OCI-LY3 (cell line): ENCODE measurements around the gene STIM2.
A peak's percentile ranks its signal among the peaks of the same experiment; 100 is the strongest.

ENCODE experiments used
- H2AFZ ChIP-seq: fragments of 200-600, 300-600 bp; shearing (Covaris generic); 2 replicates; pipeline ENCODE4 v1.6.0; 2014; ENCODE audit warnings: antibody characterized with exemption, low read depth, low read length
- H3K27ac ChIP-seq: fragments of 200-600, 300-600 bp; sonication (generic); 2 replicates; pipeline ENCODE4 v1.5.1; 2014; ENCODE audit warnings: mild to moderate bottlenecking, low read length, moderate library complexity, mixed read lengths
- H3K27me3 ChIP-seq: fragments of 200-600, 300-600 bp; sonication (generic); 2 replicates; pipeline ENCODE4 v1.6.1; 2014; ENCODE audit warnings: low read depth, low read length, mixed read lengths
- H3K36me3 ChIP-seq: fragments of 200-600, 300-600 bp; sonication (generic); replicated peaks from 2 replicates; pipeline ENCODE3; 2014; ENCODE audit warnings: low read depth, low read length, mixed read lengths
- H3K4me1 ChIP-seq: fragments of 300-600, 200-600 bp; sonication (generic); 2 replicates; pipeline ENCODE4 v1.6.1; 2014; ENCODE audit warnings: low read length, mixed read lengths
- H3K4me2 ChIP-seq: fragments of 200-600, 300-600 bp; sonication (generic); 2 replicates; pipeline ENCODE4 v1.6.1; 2014; ENCODE audit warnings: low read length, mixed read lengths
- H3K4me3 ChIP-seq: fragments of 300-600, 200-600 bp; sonication (generic); 2 replicates; pipeline ENCODE4 v1.5.1; 2014; ENCODE audit warnings: antibody characterized with exemption, mild to moderate bottlenecking, low read length, moderate library complexity
- H3K79me2 ChIP-seq: fragments of 300-600, 200-600 bp; shearing (Covaris generic); 2 replicates; pipeline ENCODE4 v1.6.1; 2014; ENCODE audit warnings: mild to moderate bottlenecking, low read length, mixed read lengths
- H3K9ac ChIP-seq: fragments of 300-600, 200-600 bp; shearing (Covaris generic); 2 replicates; pipeline ENCODE4 v1.6.0; 2014; ENCODE audit warnings: mild to moderate bottlenecking, low read length, moderate library complexity
- H3K9me3 ChIP-seq: fragments of 200-600, 300-600 bp; shearing (Covaris generic); 2 replicates; pipeline ENCODE4 v1.6.1; 2014; ENCODE audit warnings: low read length, mixed read lengths; ENCODE audit not compliant: insufficient read depth
- H4K20me1 ChIP-seq: fragments of 200-600, 300-600 bp; sonication (generic); 2 replicates; pipeline ENCODE4 v1.6.1; 2016; ENCODE audit warnings: low read length, mixed read lengths; ENCODE audit not compliant: insufficient read depth
- EZH2phosphoT487 ChIP-seq: fragments of 200-600 bp; shearing (Covaris generic); IDR thresholded peaks from 2 replicates; pipeline ENCODE4 v1.6.1; 2018; ENCODE audit warnings: antibody characterized with exemption, mixed run types, low read depth
- TF ChIP-seq, protein P1 (sequence below): fragments of 200-600, 300-600 bp; sonication (generic); IDR thresholded peaks from 2 replicates; pipeline ENCODE4 v1.5.1; 2014; ENCODE audit warnings: antibody characterized with exemption, low read length, low read depth

The STIM2 gene

DNA sequence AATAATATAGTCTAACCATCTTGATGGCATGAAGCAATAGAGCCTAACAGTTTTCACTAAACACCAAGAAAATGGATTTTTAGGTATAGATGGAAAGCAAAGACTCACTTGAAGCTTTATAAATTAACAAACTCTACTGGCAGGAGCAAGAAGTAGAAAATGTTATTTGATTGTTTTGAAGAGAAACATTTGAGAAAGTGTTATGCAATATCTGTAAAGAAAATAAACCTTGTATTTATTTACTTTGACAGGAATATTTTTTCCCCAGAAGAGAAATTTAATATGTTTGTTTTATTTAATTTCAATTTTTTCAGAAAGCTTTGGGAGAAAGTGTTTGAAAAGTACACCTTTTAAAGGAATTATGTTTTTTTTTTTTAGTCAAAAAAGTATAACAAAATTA is 139.0 kb downstream of the STIM2 start:
- H3K27ac ChIP-seq = no peak overlapping the region
- peaks cover 13% of the 10 kb centered on the region for H3K4me1 ChIP-seq
- H3K9ac ChIP-seq = no peak overlapping the region
- H3K9me3 ChIP-seq = no peaks in the 10 kb centered on the region
- peaks cover 2% of the 10 kb centered on the region; the same call in 1 of the 2 replicates for H3K79me2 ChIP-seq
- no peak overlapping the region for H3K4me3 ChIP-seq
- no peaks in the 10 kb centered on the region for H3K27me3 ChIP-seq
- H3K4me2 ChIP-seq = no peak overlapping the region
- H3K36me3 ChIP-seq = no peaks in the 10 kb centered on the region
- no peak overlapping the region for H2AFZ ChIP-seq
- TF ChIP-seq, protein P1, sequence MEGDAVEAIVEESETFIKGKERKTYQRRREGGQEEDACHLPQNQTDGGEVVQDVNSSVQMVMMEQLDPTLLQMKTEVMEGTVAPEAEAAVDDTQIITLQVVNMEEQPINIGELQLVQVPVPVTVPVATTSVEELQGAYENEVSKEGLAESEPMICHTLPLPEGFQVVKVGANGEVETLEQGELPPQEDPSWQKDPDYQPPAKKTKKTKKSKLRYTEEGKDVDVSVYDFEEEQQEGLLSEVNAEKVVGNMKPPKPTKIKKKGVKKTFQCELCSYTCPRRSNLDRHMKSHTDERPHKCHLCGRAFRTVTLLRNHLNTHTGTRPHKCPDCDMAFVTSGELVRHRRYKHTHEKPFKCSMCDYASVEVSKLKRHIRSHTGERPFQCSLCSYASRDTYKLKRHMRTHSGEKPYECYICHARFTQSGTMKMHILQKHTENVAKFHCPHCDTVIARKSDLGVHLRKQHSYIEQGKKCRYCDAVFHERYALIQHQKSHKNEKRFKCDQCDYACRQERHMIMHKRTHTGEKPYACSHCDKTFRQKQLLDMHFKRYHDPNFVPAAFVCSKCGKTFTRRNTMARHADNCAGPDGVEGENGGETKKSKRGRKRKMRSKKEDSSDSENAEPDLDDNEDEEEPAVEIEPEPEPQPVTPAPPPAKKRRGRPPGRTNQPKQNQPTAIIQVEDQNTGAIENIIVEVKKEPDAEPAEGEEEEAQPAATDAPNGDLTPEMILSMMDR = no peak
- TF ChIP-seq EZH2phosphoT487 = no peak
- H4K20me1 ChIP-seq = no peaks in the 10 kb centered on the region

- H3K27me3 ChIP-seq = no peaks in the 10 kb centered on the region
- H3K4me3 ChIP-seq = no peak overlapping the region
- H4K20me1 ChIP-seq = no peaks in the 10 kb centered on the region
- no peak for TF ChIP-seq EZH2phosphoT487
- no peaks in the 10 kb centered on the region for H3K36me3 ChIP-seq
- no peaks in the 10 kb centered on the region for H3K9me3 ChIP-seq
- peaks cover 9% of the 10 kb centered on the region for H3K4me1 ChIP-seq
- no peak overlapping the region for H3K4me2 ChIP-seq
- no peak overlapping the region for H3K9ac ChIP-seq
- no peak overlapping the region for H2AFZ ChIP-seq
- no peak overlapping the region for H3K27ac ChIP-seq
- H3K79me2 ChIP-seq = no peaks in the 10 kb centered on the region
Measured at GRCh38 chr4:27000122-27000521, 139.5 kb downstream of the STIM2 start.

DNA sequence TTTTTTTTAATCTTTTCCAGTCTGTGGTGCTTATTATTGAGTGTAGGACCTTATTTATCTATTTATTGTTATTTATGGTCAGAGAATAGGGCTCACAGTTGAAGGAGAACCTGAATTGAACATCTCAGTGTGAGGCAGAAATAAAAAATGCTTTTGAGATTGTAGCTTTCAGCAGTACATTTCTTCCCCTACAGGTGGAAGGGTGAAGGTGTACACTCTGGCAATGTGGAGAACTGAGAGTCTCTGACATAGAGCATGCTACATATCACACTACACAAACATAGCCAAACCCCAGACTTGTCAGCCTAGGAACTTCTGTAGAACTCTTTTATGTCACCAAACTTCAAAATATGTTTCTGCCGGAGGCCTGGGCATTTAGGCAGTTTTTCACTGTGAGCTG is 140.2 kb downstream of the STIM2 start:
- no peak overlapping the region for H3K27ac ChIP-seq
- H3K4me2 ChIP-seq = no peak overlapping the region
- TF ChIP-seq EZH2phosphoT487 = no peak
- TF ChIP-seq, protein P1 = peak; percentile 57

GRCh38 chr4:27001398-27002164 is 140.9 kb downstream of the STIM2 start:
- no peaks in the 10 kb centered on the region for H3K9me3 ChIP-seq
- no peak overlapping the region for H2AFZ ChIP-seq
- H3K4me3 ChIP-seq = no peak overlapping the region
- no peak overlapping the region for H3K27ac ChIP-seq
- H3K9ac ChIP-seq = no peak overlapping the region
- H3K4me2 ChIP-seq = no peak overlapping the region
- no peaks in the 10 kb centered on the region for H3K36me3 ChIP-seq
- no peaks in the 10 kb centered on the region for H4K20me1 ChIP-seq
- 0 out of 2 replicates have a peak, but pooled peaks cover 4% of the 10 kb centered on the region for H3K4me1 ChIP-seq
- H3K27me3 ChIP-seq = no peaks in the 10 kb centered on the region
- H3K79me2 ChIP-seq = no peaks in the 10 kb centered on the region
- TF ChIP-seq EZH2phosphoT487 = no peak
- TF ChIP-seq, protein P1 = peak; percentile 29; the same call in 1 of the 2 replicates

More for the DNA sequence above, 140.2 kb downstream of the STIM2 start:
- Histone ChIP-seq H3K4me3 (no peak overlapping the region), H3K79me2 (no peaks in the 10 kb centered on the region), H4K20me1 (no peaks in the 10 kb centered on the region), H3K9me3 (no peaks in the 10 kb centered on the region), H3K9ac (no peak overlapping the region), H3K4me1 (0 out of 2 replicates have a peak, but pooled peaks cover 4% of the 10 kb centered on the region), H3K36me3 (no peaks in the 10 kb centered on the region), H3K27me3 (no peaks in the 10 kb centered on the region), H2AFZ (no peak overlapping the region)
